Measurements from ENCODE around the gene DNAAF1. TPM values are rescaled to one million over a fixed set of nuclear protein-coding genes. Genes with fewer than 3 reads are reported as not detected.
"Not testable (repeated sequence)": the region's sequence is repeated elsewhere in the genome, so short reads cannot be mapped to it uniquely, and the experiment has no call there.

Gene DNAAF1
- total RNA-seq, 1 donor from 2014 or later, result under 0.01 TPM

- no peak for DNase-seq (ENCODE audit: low read depth in 2 of 2)
These were observed 62.8 kb downstream of the DNAAF1 start for GRCh38 chr16:84207879-84208278.

- no peak for DNase-seq (ENCODE audit: low read depth in 2 of 2)
These were observed 64.9 kb downstream of the DNAAF1 start for GRCh38 chr16:84209989-84210388.

GRCh38 chr16:84212154-84212553 is 67.0 kb downstream of the DNAAF1 start:
- DNase-seq (ENCODE audit: low read depth in 2 of 2), result no peak

GRCh38 chr16:84212631-84213030 is 67.5 kb downstream of the DNAAF1 start:
- no peak for DNase-seq (ENCODE audit: low read depth in 2 of 2)

GRCh38 chr16:84214451-84215066 is 69.5 kb downstream of the DNAAF1 start:
- DNase-seq (ENCODE audit: low read depth in 2 of 2), result no peak

GRCh38 chr16:84215531-84215930 is 70.4 kb downstream of the DNAAF1 start:
- no peak for DNase-seq (ENCODE audit: low read depth in 2 of 2)

- DNase-seq (ENCODE audit: low read depth in 2 of 2), result not testable (repeated sequence)
These were observed 71.0 kb downstream of the DNAAF1 start for GRCh38 chr16:84216144-84216543.

GRCh38 chr16:84218176-84218823 is 73.2 kb downstream of the DNAAF1 start:
- DNase-seq (ENCODE audit: low read depth in 2 of 2), result no peak

- no peak for DNase-seq (ENCODE audit: low read depth in 2 of 2)
These were observed 73.8 kb downstream of the DNAAF1 start for GRCh38 chr16:84218956-84219355.

GRCh38 chr16:84220851-84221250 is 75.7 kb downstream of the DNAAF1 start:
- DNase-seq (ENCODE audit: low read depth in 2 of 2), result no peak

- no peak for DNase-seq (ENCODE audit: low read depth in 2 of 2)
These were observed 78.3 kb downstream of the DNAAF1 start for GRCh38 chr16:84223456-84223855.

GRCh38 chr16:84224554-84224953 is 79.4 kb downstream of the DNAAF1 start:
- DNase-seq (ENCODE audit: low read depth in 2 of 2), result no peak

- DNase-seq (ENCODE audit: low read depth in 2 of 2), result no peak
These were observed 80.0 kb downstream of the DNAAF1 start for GRCh38 chr16:84225126-84225525.

- DNase-seq (ENCODE audit: low read depth in 2 of 2), result no peak
These were observed 80.5 kb downstream of the DNAAF1 start for GRCh38 chr16:84225571-84225970.

GRCh38 chr16:84226026-84226425 is 80.9 kb downstream of the DNAAF1 start:
- no peak for DNase-seq (ENCODE audit: low read depth in 2 of 2)

Other genes with a start within 250 kb of the DNAAF1 start
- gene MLYCD, start 246.2 kb upstream of the DNAAF1 start, total RNA-seq, result 1.7 and 3.6 TPM in 2 replicates
- 0.60 and 1.3 TPM in 2 replicates for gene OSGIN1, start 192.1 kb upstream of the DNAAF1 start, total RNA-seq
- gene NECAB2, start 177.1 kb upstream of the DNAAF1 start, total RNA-seq, result not detected in 2 replicates
- not detected in 2 replicates for gene SLC38A8, start 102.5 kb upstream of the DNAAF1 start, total RNA-seq
- 74.3 and 106 TPM in 2 replicates for gene MBTPS1, start 28.4 kb upstream of the DNAAF1 start, total RNA-seq
- 25.1 and 33.5 TPM in 2 replicates for gene HSDL1, start 131 bp upstream of the DNAAF1 start, total RNA-seq
- 7.2 and 16.5 TPM in 2 replicates for gene TAF1C, start 41.7 kb downstream of the DNAAF1 start, total RNA-seq
- gene ADAD2, start 45.8 kb downstream of the DNAAF1 start, total RNA-seq, result not detected in 2 replicates
- gene KCNG4, start 94.7 kb downstream of the DNAAF1 start, total RNA-seq, result not detected in 2 replicates
- not detected in 2 replicates for gene WFDC1, start 149.6 kb downstream of the DNAAF1 start, total RNA-seq
- gene ATP2C2, start 223.2 kb downstream of the DNAAF1 start, total RNA-seq, result under 0.01 TPM in 1 of 2 replicates, not detected in the other